C4-2B (cell line): ENCODE measurements around the gene PRMT3.

Experiments
- H3K27ac ChIP-seq: fragments of 450-650 bp; 2 replicates; pipeline ENCODE4 v1.5.1; 2017
- ZFX ChIP-seq: fragments of 450-650 bp; IDR thresholded peaks from 2 replicates; pipeline ENCODE4 v1.6.1; 2017
- TF ChIP-seq, protein P1 (sequence below): fragments of 450-650 bp; conservative IDR thresholded peaks from 2 replicates; pipeline ENCODE4 v1.5.1; 2017; ENCODE audit warnings: mild to moderate bottlenecking

PRMT3 gene

DNA sequence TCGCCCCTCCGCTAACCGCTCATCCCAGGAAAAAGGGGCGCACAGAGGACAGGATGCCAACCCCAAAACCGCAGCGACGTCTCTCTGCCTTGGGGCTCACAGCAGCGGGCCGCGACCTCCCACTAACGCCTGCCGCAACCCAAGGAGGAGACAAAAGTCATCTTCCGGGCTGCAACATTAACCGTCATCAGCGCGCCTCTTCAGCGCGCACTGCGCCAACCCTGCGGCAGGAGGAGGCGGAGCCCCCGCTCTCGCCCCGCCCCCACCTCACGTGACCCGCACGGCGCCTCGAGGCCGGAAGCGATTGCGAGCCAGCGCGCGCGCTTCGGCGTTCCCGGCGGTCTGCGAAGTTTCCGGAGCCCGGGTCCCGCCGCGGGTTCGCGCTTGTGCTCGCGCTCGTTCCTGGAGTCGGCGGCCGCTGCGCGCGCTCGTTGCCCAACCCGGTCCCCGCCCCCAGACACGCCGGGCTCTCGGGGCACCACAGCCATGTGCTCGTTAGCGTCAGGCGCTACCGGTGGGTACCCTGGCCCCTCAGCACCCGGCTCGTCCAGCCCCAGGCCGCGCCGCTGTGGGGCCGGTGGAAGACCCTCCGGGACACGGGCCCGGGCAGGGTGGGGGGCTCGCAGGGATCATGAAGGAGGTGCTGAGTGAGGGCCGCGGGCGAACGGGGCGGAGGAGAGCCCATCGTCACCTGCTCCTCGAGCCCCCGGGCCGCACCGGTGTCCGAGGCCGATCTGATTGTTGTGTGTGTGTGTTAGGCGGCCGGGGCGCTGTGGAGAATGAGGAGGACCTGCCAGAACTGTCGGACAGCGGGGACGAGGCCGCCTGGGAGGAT, at the start of gene PRMT3:
TSS of gene PRMT3 (plus strand) at position 456 of the 835 bp plus-strand sequence. CDS start at position 487, 31 bp downstream.
- H3K27ac ChIP-seq, result peak within 1 kb of the TSS; percentile 86
- TF ChIP-seq, protein P1, sequence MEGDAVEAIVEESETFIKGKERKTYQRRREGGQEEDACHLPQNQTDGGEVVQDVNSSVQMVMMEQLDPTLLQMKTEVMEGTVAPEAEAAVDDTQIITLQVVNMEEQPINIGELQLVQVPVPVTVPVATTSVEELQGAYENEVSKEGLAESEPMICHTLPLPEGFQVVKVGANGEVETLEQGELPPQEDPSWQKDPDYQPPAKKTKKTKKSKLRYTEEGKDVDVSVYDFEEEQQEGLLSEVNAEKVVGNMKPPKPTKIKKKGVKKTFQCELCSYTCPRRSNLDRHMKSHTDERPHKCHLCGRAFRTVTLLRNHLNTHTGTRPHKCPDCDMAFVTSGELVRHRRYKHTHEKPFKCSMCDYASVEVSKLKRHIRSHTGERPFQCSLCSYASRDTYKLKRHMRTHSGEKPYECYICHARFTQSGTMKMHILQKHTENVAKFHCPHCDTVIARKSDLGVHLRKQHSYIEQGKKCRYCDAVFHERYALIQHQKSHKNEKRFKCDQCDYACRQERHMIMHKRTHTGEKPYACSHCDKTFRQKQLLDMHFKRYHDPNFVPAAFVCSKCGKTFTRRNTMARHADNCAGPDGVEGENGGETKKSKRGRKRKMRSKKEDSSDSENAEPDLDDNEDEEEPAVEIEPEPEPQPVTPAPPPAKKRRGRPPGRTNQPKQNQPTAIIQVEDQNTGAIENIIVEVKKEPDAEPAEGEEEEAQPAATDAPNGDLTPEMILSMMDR, result peak; percentile 98
- TF ChIP-seq ZFX, result peak; percentile 72

DNA sequence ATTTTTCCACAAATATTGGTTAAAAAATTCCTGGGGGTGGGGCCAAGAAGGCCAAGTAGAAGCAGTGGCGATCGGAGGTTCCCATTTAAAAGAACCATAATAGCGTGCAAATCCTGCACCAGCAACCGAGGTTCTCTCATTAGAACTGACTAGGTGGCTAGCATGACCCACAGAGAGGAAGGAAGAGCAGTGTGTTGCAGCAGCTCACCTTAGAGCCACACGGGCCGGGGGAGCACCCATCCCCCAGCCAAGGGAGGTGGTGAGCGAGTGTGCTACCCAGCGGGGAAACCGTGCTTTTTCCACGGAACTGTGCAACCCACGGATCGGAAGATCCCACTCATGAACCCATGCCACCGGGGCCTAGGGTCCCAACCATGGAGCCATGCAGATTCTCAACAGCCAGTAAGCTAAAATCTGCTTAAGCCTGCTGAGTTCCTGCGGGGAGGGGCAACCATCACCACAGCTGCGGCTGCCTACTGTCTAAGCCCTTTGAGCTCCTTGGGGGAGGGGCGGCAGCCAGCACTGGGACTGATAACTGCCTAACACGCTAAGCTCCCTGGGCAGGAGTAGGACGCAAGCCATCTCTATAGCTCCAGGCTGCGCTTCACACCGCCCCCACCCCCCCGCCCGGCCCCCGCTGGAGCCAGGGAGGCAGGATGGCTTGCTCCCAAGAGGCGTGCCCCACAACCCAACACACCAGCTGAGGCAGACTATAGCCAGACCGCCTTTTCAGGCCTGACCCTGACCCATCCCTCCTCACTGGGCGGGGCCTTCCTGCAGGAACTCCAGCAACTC, 45.0 kb upstream of the PRMT3 start:
- no peak overlapping the region for H3K27ac ChIP-seq
- TF ChIP-seq ZFX, result no peak
- TF ChIP-seq, protein P1, result no peak

DNA sequence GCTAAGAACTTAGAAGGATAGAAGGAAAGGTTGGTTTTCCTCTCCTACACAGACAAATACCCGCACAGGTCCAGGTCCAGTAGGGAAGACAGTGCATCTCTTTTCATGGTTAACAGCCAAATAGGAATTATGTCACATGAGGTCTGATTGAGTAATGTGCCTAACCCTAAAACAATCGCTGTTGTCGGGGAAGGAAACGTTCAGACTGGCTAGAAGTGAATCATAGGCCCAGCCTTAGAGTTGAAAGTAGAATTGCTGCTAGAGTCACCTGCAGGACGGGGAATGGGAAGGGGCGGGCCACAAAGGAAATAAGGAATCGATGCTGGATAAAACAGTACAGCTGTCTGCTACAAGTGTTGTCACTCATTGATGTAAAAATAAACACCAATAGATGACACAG, 36.4 kb upstream of the PRMT3 start:
- no peak for TF ChIP-seq ZFX
- TF ChIP-seq, protein P1, result no peak

DNA sequence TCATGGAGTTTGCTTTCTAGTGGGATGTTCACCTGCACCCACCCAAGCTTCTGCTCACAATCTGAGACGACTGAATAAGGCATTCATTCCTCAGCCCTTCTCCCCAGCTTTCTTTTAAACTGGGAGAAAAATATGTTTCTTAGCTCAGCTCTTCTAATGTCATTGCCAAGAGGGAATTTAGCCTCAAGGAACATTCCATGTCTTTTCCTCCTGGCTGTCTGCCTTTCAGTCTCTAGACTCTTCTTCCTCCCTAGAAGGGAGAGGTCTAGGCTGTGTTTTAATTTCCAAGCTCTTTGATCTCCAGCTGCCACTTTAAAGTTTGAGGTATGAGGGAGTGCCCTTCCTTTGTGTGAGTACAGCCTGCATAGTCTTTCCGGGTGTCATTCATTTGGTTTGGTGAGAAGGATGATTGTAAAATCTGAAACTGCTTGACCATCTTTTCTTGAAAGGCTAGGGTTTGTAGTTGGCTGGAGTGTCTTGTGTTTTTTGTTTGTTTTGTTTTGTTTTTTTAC, 35.7 kb upstream of the PRMT3 start:
- TF ChIP-seq, protein P1, result no peak
- TF ChIP-seq ZFX, result no peak
- no peak overlapping the region for H3K27ac ChIP-seq

More for the DNA sequence above, 36.4 kb upstream of the PRMT3 start:
- H3K27ac ChIP-seq, result no peak overlapping the region

DNA sequence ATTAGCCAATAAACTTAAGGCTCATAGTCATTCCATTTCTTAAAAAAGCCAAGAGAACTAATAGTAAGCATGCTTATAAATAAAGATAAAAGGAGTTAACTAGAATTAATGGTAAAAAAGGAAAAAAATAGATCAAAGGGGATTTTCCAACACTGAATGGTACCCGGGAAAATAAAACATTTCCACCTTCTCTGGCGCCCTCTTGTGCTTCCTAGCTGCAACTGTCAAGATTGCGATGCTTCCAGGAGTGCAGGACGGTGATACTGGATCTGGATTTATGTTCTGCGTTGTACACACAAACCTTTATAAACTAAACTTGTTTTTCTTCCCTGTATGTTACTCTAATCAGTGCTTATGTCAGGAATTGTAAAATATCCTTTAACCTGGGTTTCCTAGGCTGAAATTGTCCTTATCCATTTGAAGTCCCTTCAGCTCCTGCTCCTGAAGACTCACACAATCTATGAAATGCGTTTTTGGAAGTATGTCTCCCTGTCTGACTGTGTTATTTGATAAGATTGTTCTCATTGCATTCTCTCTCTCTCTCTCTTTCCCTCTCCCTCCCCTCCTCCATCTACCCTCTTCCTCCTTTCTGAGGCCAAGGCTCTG, 33.6 kb upstream of the PRMT3 start:
- no peak overlapping the region for H3K27ac ChIP-seq
- TF ChIP-seq ZFX, result no peak
- TF ChIP-seq, protein P1, result peak; percentile 91

DNA sequence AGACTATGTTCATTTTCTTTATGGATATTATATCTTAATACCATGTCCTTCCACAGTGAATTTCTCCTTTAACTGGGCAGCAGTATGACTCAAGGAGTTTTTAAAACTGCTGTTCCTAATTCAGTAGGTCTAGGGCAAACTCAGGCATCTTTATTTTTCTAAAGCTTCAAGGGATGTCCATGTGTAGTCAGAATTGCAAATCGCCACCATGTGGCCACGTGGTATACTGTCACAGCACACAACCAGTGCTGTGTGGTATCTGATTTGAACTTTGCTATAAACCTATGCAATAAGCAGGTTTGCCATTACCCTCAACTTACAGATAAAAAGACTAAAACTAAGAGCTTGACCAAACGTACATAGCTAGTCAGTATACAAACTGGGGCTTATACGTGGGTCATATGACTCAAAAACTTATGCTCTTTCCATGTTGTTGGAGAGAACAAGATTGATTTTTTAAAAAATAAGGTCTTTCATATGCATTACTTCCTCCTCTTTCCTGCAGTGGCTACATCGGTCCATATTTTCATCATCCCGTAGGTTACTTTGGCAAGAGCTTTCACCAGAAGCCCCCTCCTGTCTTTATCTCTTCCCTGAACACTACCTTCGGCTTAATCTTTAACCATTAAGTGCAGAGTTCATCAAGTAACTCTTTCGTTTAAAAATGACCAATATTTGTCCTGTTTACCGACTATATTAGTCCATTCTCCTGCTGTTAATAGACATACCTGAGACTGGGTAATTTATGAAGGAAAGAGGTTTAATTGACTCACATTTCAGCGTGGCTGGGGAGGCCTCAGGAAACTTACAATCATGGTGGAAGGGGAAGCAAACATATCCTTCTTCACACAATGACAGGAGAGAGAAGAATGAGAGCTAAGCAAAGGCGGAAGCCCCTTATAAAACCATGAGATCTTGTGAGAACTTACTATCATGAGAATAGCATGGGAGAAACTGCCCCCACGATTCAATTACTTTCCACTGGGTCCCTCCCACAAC, 32.0 kb upstream of the PRMT3 start:
- no peak for TF ChIP-seq ZFX
- TF ChIP-seq, protein P1, result peak; percentile 77
- no peak overlapping the region for H3K27ac ChIP-seq
